H1 (cell line): ENCODE data around the gene TBX15. TPM values are rescaled to one million over a fixed set of nuclear protein-coding genes. Genes with fewer than 3 reads are reported as not detected.

Experiments
- ASH2L ChIP-seq: fragments of 200-600, 300-600 bp; sonication (generic); IDR thresholded peaks from one replicate; pipeline ENCODE4 v1.7.1; 2017; ENCODE audit warnings: low read length
- ATF3 ChIP-seq: IDR thresholded peaks from 2 replicates; pipeline ENCODE4 v1.6.1; 2011; ENCODE audit warnings: low read depth, mild to moderate bottlenecking, low read length; ENCODE audit not compliant: insufficient read depth
- BRCA1 ChIP-seq: IDR thresholded peaks from 2 replicates; pipeline ENCODE4 v1.6.1; 2012; ENCODE audit warnings: low read depth, low read length, improper control_type of control experiment
- CBX5 ChIP-seq: fragments of 300-800, 300-1000 bp; sonication (generic); IDR thresholded peaks from 2 replicates; pipeline ENCODE4 v1.7.1; 2016; ENCODE audit warnings: antibody characterized with exemption, low read length, low read depth
- CEBPB ChIP-seq: IDR thresholded peaks from 2 replicates; pipeline ENCODE4 v1.6.1; 2012; ENCODE audit warnings: low read depth, low read length
- CHD2 ChIP-seq: IDR thresholded peaks from 2 replicates; pipeline ENCODE4 v1.6.1; 2012; ENCODE audit warnings: low read length, improper control_type of control experiment
- CTBP2 ChIP-seq: IDR thresholded peaks from 2 replicates; pipeline ENCODE4 v1.7.0; 2011; ENCODE audit warnings: borderline replicate concordance, mild to moderate bottlenecking, moderate library complexity, mixed read lengths, low read length; ENCODE audit not compliant: insufficient read depth, insufficient read length
- E2F6 ChIP-seq: IDR thresholded peaks from 2 replicates; pipeline ENCODE4 v1.6.1; 2012; ENCODE audit warnings: inconsistent platforms
- EGR1 ChIP-seq: IDR thresholded peaks from 2 replicates; pipeline ENCODE4 v1.6.1; 2011; ENCODE audit warnings: low read depth, low read length, borderline replicate concordance
- HDAC2 ChIP-seq, 2 experiments: fragments of 300-600 bp in 1 of 2; sonication (generic) in 1 of 2; IDR thresholded peaks; 2 replicates each; pipeline ENCODE4 v1.6.1; 2011 to 2012; ENCODE audit warnings: low read depth in 2 of 2, low read length in 2 of 2, mild to moderate bottlenecking in 2 of 2, moderate library complexity in 2 of 2, borderline replicate concordance in 1 of 2, inconsistent platforms in 1 of 2
- HDAC6 ChIP-seq: IDR thresholded peaks from one replicate; pipeline ENCODE4 v1.7.1; 2012; ENCODE audit warnings: low read depth, mild to moderate bottlenecking, inconsistent platforms, low read length, moderate library complexity
- KDM5A ChIP-seq: fragments of 200-600 bp; IDR thresholded peaks from 2 replicates; pipeline ENCODE4 v1.7.1; 2012; ENCODE audit warnings: mild to moderate bottlenecking, low read length, inconsistent platforms, mixed read lengths
- NRF1 ChIP-seq: IDR thresholded peaks from 2 replicates; pipeline ENCODE4 v1.6.1; 2011; ENCODE audit warnings: mild to moderate bottlenecking, low read depth, low read length, improper control_type of control experiment
- POLR2A ChIP-seq, 2 experiments: IDR thresholded peaks; 1 replicate in 1 of 2; 2 replicates in 1 of 2; pipeline ENCODE4 v1.6.1; 2011; ENCODE audit warnings: low read depth in 2 of 2, low read length in 2 of 2, mild to moderate bottlenecking in 2 of 2; ENCODE audit errors: control extremely low read depth in 1 of 2
- RBBP5 ChIP-seq: IDR thresholded peaks from 2 replicates; pipeline ENCODE4 v1.7.1; 2012; ENCODE audit warnings: low read depth, mild to moderate bottlenecking, inconsistent platforms, low read length, moderate library complexity, borderline replicate concordance
- SAP30 ChIP-seq: fragments of 300-600 bp; sonication (generic); IDR thresholded peaks from 2 replicates; pipeline ENCODE4 v1.7.1; 2012; ENCODE audit warnings: low read length, moderate library complexity, mild to moderate bottlenecking, inconsistent platforms; ENCODE audit not compliant: insufficient read depth, insufficient replicate concordance
- SP1 ChIP-seq: IDR thresholded peaks from 2 replicates; pipeline ENCODE4 v1.6.1; 2011; ENCODE audit warnings: low read depth, low read length
- SP4 ChIP-seq: IDR thresholded peaks from 2 replicates; pipeline ENCODE4 v1.6.1; 2012; ENCODE audit warnings: low read length, inconsistent platforms
- SUZ12 ChIP-seq: fragments of 200-600 bp; sonication (generic); IDR thresholded peaks from 2 replicates; pipeline ENCODE4 v1.6.1; 2012; ENCODE audit warnings: mild to moderate bottlenecking, inconsistent platforms, low read length, moderate library complexity, mixed read lengths
- TAF7 ChIP-seq: optimal IDR thresholded peaks from 2 replicates; pipeline ENCODE3; 2011; ENCODE audit warnings: low read depth, mild to moderate bottlenecking, inconsistent platforms, low read length, moderate library complexity, borderline replicate concordance
- TCF12 ChIP-seq: IDR thresholded peaks from 2 replicates; pipeline ENCODE4 v1.6.1; 2011; ENCODE audit warnings: low read depth, mild to moderate bottlenecking, low read length
- YY1 ChIP-seq: IDR thresholded peaks from 2 replicates; pipeline ENCODE4 v1.6.1; 2011; ENCODE audit warnings: low read depth, mild to moderate bottlenecking, low read length
- ZNF274 ChIP-seq: IDR thresholded peaks from 2 replicates; pipeline ENCODE4 v1.7.0; 2012; ENCODE audit warnings: low read length, borderline replicate concordance; ENCODE audit errors: extremely low read depth
- polyA plus RNA-seq, 7 experiments: library from polyadenylated mRNA; depleted of rRNA in 3 of 7; stranded (reverse) in 5 of 7; unstranded in 2 of 7; fragments of >200 nt in 5 of 7; fragments of 200-250 nt in 2 of 7; gene quantifications; 1 replicate in 5 of 7; 2 replicates in 1 of 7; 4 replicates in 1 of 7; pipeline versions ENCODE4 v1.2.1 to v1.2.3, GENCODE V29; 2011 to 2013; ENCODE audit warnings: missing spikeins in 2 of 7, mixed read lengths in 2 of 7
- total RNA-seq: library from RNA; stranded (reverse); fragmentation: NEBNext Ultra II Directional; extraction: Animal tissue kit (Norgen Biotek cat#: 25700); gene quantifications from 2 replicates; pipeline ENCODE4 v1.2.1, GENCODE V29; 2021

Gene TBX15
- total and polyA plus RNA-seq, 2 of the 8 experiments (the other 6 are each of a cell fraction or from before 2014, with no cell fraction given): 0.14 to 0.24 TPM

- TF ChIP-seq TAF7 (no peak), E2F6 (peak; percentile 89), HDAC2 (IDR thresholded peaks at IDR 0.05; ENCODE audit: borderline replicate concordance in 1 of 2, low read depth in 2 of 2, low read length in 2 of 2) (no peak), CBX5 (no peak), POLR2A (IDR thresholded peaks at IDR 0.05; ENCODE audit: control extremely low read depth in 1 of 2, low read depth in 2 of 2, low read length in 2 of 2) (no peak), CTBP2 (peak; percentile 65), ASH2L (peak; percentile 18), ZNF274 (no peak), KDM5A (no peak), YY1 (no peak), SP1 (0 out of 2 replicates have a peak, but pooled peaks have one; percentile 1), SUZ12 (peak; percentile 100), ATF3 (no peak), TCF12 (no peak), SP4 (no peak), SAP30 (no peak), CHD2 (no peak), RBBP5 (no peak; the same call in 1 of the 2 replicates), HDAC6 (no peak), BRCA1 (no peak), EGR1 (no peak), NRF1 (no peak), CEBPB (no peak)
Measured at GRCh38 chr1:118992868-118993699, 4.9 kb upstream of the TBX15 start (continued).
